ENCODE measurements around the gene FGF16. TPM values are rescaled to one million over a fixed set of nuclear protein-coding genes. Genes with fewer than 3 reads are reported as not detected.

Gene FGF16
- total RNA-seq, 1 donor from 2014 or later: not detected

DNA sequence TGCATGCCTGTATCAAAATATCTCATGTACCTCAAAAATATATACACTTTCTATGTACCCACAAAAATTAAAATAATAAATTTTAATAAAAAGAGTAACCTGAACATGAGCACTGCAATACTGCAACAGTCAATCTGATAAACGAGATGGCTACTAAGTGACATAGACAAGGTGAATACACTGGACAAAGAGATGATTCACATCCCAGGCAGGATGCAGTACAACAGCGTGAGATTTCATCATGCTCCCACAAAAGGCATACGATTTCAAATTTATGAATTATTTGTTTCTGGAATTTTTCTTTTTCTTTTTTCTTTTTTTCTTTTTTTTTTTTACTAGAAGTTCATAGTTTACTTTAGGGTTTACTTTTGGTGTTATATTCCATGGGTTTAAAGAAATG lies 12.2 kb upstream of the FGF16 start:
- Mint-ChIP-seq H3K4me1 (ENCODE audit: low read depth) (no peaks in the 10 kb centered on the region), H3K27me3 (ENCODE audit: insufficient read depth) (no peaks in the 10 kb centered on the region), H3K27ac (no peak overlapping the region), H3K36me3 (ENCODE audit: low read depth) (no peaks in the 10 kb centered on the region), H3K9me3 (no peaks in the 10 kb centered on the region), H3K4me3 (no peak overlapping the region)
- DNase-seq (ENCODE audit: low spot score): no peak
- intact Hi-C loops (cut with micrococcal nuclease): no loop called here

DNA sequence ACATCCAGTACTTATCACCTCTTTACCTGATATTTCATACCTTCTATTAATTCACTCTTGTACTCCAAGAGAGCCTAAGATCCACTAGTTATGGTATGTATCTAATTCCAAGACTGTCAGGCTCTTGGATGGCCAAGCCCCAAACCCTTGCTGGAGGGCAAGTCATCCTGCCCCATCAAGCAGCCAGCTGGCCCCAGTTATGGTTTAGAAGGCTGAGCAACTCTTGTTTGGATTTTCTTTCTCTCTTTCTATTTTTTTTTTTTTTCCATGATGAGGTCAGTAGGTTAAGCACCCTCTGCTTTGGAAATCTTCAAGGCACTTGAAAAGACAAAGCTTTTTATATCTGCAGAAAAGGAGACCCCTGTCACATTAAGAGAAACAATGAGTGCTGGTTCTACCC lies 10.9 kb upstream of the FGF16 start:
- Mint-ChIP-seq H3K4me1 (ENCODE audit: low read depth) (no peaks in the 10 kb centered on the region), H3K27me3 (ENCODE audit: insufficient read depth) (no peaks in the 10 kb centered on the region), H3K4me3 (no peak overlapping the region), H3K36me3 (ENCODE audit: low read depth) (no peaks in the 10 kb centered on the region), H3K27ac (no peak overlapping the region), H3K9me3 (no peaks in the 10 kb centered on the region)
- intact Hi-C loops (cut with micrococcal nuclease): no loop called here
- DNase-seq (ENCODE audit: low spot score): no peak

DNA sequence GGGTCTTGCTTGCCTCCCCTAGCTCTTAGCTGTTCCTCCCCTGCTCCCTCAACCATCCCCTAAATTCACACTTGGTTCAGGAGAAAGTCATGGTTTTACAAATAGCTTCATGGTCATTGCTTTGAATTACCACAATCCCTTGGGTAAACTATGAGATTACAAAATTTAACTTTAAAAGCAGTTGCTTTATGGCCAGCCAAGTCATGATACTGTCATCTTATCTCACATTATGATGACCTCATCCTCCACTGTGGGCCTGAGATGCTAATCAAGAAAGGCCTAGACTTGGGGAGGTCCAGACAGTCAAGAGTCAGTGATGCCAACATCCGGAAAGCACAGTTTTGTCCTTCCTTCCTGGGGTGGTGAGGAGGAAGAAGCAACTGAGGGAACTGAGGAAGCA lies 10.5 kb upstream of the FGF16 start:
- H3K9me3 Mint-ChIP-seq: no peaks in the 10 kb centered on the region

DNA sequence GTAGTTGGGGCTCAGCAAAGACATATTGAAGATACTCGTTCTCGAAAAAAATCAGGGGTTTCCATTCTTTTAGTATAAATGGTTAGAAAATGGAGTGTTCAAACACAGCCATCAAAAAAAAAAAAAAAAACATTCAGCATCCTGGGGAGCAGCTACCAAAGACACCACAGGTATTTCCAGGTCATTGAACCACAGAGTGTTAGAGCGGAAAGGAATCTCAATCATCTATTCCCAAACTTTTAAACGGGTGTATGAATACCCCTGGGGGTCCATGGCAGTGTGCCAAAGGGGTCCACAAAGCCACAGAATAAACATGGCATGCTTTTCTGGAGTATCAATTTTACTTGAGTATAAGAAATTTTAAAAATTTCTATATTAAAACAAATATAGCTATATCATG lies 6.9 kb upstream of the FGF16 start:
- Mint-ChIP-seq H3K27ac (no peak overlapping the region), H3K4me3 (no peak overlapping the region), H3K27me3 (ENCODE audit: insufficient read depth) (no peaks in the 10 kb centered on the region), H3K4me1 (ENCODE audit: low read depth) (no peaks in the 10 kb centered on the region), H3K9me3 (no peaks in the 10 kb centered on the region), H3K36me3 (ENCODE audit: low read depth) (no peaks in the 10 kb centered on the region)
- DNase-seq (ENCODE audit: low spot score): no peak
- intact Hi-C loops (cut with micrococcal nuclease): no loop called here

More for the DNA sequence above, 10.5 kb upstream of the FGF16 start:
- no peak overlapping the region for H3K4me3 Mint-ChIP-seq
- H3K36me3 Mint-ChIP-seq (ENCODE audit: low read depth): no peaks in the 10 kb centered on the region
- intact Hi-C loops (cut with micrococcal nuclease): no loop called here
- H3K27ac Mint-ChIP-seq: no peak overlapping the region
- no peaks in the 10 kb centered on the region for H3K27me3 Mint-ChIP-seq (ENCODE audit: insufficient read depth)
- no peaks in the 10 kb centered on the region for H3K4me1 Mint-ChIP-seq (ENCODE audit: low read depth)
- no peak for DNase-seq (ENCODE audit: low spot score)

DNA sequence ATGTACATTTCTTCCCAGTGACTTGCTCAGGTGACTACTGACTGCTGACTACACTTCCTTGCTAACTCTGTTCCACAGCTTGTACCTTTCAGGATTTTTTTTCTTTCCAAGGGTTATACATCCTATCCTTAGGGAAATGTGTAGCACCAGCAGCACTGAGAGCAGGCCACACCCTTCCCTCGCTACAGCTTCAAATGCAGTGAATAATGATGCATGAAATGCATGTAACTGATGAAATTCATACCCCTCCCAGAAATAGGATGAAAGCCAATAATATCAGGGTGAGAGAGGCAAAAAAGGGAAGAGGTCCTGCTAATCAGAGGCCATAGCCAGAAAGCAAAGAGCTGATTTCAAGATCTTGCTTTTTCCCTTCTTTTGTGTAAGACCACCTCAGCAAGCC lies 6.2 kb upstream of the FGF16 start:
- DNase-seq (ENCODE audit: low spot score): no peak
- Mint-ChIP-seq H3K4me1 (ENCODE audit: low read depth) (no peaks in the 10 kb centered on the region), H3K27me3 (ENCODE audit: insufficient read depth) (no peaks in the 10 kb centered on the region), H3K36me3 (ENCODE audit: low read depth) (no peaks in the 10 kb centered on the region), H3K4me3 (no peak overlapping the region), H3K9me3 (no peaks in the 10 kb centered on the region), H3K27ac (no peak overlapping the region)
- intact Hi-C loops (cut with micrococcal nuclease): no loop called here

DNA sequence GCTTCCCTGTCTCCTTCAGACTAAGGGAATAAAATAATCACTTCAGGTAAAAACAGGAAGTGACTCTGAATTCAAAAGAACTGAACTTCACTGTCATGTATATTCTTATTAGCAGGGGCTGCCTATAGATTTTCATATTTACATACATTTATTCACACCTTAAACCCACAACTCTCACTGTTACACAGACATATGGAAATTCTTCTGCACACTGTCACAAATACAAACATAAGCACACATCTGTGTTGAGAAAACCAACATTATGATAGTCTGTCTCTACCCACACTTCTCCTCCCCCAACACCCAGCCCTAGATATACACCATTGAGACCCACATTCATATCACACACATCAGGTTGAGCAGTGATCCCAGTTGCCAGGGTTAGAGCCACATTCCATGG lies 5.7 kb upstream of the FGF16 start:
- Mint-ChIP-seq H3K27ac (no peak overlapping the region), H3K4me3 (no peak overlapping the region), H3K36me3 (ENCODE audit: low read depth) (no peaks in the 10 kb centered on the region), H3K27me3 (ENCODE audit: insufficient read depth) (peaks cover under 1% of the 10 kb centered on the region), H3K4me1 (ENCODE audit: low read depth) (no peaks in the 10 kb centered on the region), H3K9me3 (no peaks in the 10 kb centered on the region)
- no peak for DNase-seq (ENCODE audit: low spot score)
- intact Hi-C loops (cut with micrococcal nuclease): no loop called here

DNA sequence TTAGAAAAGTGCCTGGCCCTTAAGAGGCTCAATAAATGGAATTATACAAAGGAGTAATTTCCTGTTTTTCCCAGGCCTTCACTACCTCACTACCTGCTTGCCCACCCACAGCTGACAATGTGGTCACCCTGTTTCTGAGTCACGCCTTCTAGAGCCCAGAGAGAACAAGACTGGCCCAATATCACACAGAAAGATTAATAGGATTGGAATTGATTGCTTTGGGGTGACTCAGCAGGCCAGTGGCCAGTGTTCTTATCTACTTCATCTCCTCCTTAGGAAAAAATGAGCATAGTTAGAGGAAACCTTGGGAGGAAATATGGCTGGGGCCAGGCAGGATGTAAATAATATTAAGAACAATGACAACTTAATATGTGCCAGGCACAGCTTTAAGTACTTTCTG lies 4.5 kb upstream of the FGF16 start:
- no peaks in the 10 kb centered on the region for H3K36me3 Mint-ChIP-seq (ENCODE audit: low read depth)
- peaks cover 7% of the 10 kb centered on the region for H3K27me3 Mint-ChIP-seq (ENCODE audit: insufficient read depth)
- no peak overlapping the region for H3K27ac Mint-ChIP-seq
- no peaks in the 10 kb centered on the region for H3K9me3 Mint-ChIP-seq
- intact Hi-C loops (cut with micrococcal nuclease): no loop called here
- no peaks in the 10 kb centered on the region for H3K4me1 Mint-ChIP-seq (ENCODE audit: low read depth)
- no peak for DNase-seq (ENCODE audit: low spot score)
- no peak overlapping the region for H3K4me3 Mint-ChIP-seq

DNA sequence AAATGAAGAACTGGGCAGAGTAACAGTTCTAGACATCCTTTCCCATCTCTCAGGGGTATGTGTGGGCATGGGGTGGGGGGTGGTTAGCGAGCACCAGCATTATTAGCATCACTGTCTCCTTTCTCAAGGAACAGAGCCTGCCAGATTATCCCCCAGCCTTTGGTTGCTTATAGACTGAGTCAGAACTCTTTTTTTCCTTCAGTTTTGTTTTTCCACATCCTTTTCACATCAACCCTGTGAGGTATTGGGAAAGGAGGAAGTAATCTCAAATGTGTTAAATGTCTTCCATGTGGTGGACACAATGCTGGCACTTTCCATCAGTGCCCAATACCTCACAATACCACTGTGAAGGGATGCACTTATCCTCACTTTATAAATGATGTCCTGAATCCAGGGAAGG lies 3.1 kb upstream of the FGF16 start:
- no peak for DNase-seq (ENCODE audit: low spot score)
- Mint-ChIP-seq H3K36me3 (ENCODE audit: low read depth) (no peaks in the 10 kb centered on the region), H3K9me3 (no peaks in the 10 kb centered on the region), H3K4me3 (no peak overlapping the region), H3K27ac (no peak overlapping the region), H3K27me3 (ENCODE audit: insufficient read depth) (peaks cover 11% of the 10 kb centered on the region), H3K4me1 (ENCODE audit: low read depth) (no peaks in the 10 kb centered on the region)
- intact Hi-C loops (cut with micrococcal nuclease): no loop called here

DNA sequence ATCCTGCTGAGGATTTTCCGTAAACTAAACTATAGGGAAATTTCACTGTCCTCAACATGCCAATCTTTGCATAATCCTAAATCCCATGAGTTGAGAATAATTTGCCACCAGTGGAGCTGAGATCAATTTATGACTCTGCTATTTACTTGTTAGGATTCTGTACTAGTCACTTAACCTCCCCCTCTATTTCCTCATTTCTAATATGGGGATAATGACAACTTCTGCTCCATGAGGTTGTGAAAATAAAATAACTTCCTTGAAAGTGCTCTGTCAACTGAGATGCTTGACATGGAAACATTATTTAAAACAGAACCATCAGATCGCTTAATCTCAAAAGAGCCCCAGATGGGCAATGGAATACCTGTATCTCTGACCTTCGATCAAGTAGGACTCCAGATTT lies 2.6 kb upstream of the FGF16 start:
- Mint-ChIP-seq H3K4me1 (ENCODE audit: low read depth) (no peaks in the 10 kb centered on the region), H3K9me3 (no peaks in the 10 kb centered on the region), H3K27ac (no peak overlapping the region)

DNA sequence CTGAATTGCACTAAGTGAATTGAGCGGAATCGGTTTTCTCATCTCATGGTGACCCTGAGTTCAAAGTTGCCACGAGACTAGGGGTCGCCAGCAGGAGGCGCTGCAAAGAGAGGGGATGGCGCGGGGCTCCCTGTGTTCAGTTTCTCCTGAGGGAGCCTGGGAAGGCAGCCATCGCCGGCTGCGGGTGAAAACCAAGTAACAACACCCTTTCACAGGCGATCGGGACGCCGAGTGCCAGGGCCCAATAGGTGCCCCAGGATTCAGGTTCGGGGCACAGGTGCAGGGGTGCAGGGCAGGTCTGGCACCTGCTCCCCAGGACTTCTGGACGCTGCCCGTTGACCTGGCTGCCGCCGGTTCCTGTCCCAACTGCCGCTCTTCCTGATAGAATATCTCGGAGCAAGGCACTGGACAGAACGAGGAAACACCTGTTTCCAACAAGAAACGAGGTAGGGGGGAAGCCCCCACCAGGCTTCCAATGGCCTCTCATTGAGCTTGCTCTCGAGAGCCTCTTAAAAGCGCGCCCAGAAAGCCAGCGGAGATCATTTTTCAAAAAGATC lies 1.1 kb upstream of the FGF16 start:
- intact Hi-C loops (cut with micrococcal nuclease): loop anchor here (5.0 kb wide), 1 partner anchor 446 kb away; no protein-coding TSS in a partner anchor
- Mint-ChIP-seq H3K36me3 (ENCODE audit: low read depth) (no peaks in the 10 kb centered on the region), H3K27ac (no peak overlapping the region), H3K4me1 (ENCODE audit: low read depth) (no peaks in the 10 kb centered on the region), H3K4me3 (peak overlapping the region; percentile 65), H3K9me3 (no peaks in the 10 kb centered on the region), H3K27me3 (ENCODE audit: insufficient read depth) (peaks cover 11% of the 10 kb centered on the region)
- no peak for DNase-seq (ENCODE audit: low spot score)

More for the DNA sequence above, 2.6 kb upstream of the FGF16 start:
- Mint-ChIP-seq H3K27me3 (ENCODE audit: insufficient read depth) (peaks cover 11% of the 10 kb centered on the region), H3K36me3 (ENCODE audit: low read depth) (no peaks in the 10 kb centered on the region), H3K4me3 (no peak overlapping the region)
- DNase-seq (ENCODE audit: low spot score): no peak
- intact Hi-C loops (cut with micrococcal nuclease): no loop called here

DNA sequence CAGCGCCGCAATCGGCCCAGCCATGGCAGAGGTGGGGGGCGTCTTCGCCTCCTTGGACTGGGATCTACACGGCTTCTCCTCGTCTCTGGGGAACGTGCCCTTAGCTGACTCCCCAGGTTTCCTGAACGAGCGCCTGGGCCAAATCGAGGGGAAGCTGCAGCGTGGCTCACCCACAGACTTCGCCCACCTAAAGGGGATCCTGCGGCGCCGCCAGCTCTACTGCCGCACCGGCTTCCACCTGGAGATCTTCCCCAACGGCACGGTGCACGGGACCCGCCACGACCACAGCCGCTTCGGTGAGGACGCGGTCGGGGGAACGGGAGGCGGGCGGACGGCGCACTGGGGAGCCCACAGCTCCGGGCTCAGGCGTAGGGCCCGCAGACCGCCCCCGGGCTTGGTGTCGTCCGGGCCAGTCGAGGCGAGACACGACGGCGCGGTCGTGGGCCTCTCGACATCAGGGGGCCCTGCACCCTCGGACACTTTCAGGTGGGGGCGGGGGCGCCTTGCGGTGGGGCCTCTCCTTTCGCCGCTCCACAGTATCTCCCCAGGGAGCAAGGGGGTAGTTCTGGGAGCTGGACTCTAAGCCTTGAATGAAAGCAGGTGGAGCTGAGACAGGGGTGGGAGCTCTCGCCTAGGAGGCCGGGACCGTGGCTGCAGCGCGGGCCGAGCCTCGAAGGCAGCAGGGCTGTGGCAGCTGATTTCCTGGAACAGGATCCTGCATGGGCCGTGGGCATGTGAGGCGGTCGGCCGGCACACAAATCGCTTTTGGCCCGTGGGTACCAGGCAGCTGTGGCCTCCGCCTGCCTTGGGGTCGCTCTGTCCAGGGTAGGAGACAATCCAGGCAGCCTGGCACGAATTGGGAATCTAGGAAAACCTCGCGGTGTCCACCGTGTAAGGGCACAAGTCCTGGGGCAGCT lies 722 bp downstream of the FGF16 start:
- H3K27ac Mint-ChIP-seq: no peak overlapping the region
- no peaks in the 10 kb centered on the region for H3K36me3 Mint-ChIP-seq (ENCODE audit: low read depth)
- no peaks in the 10 kb centered on the region for H3K4me1 Mint-ChIP-seq (ENCODE audit: low read depth)
- intact Hi-C loops (cut with micrococcal nuclease): loop anchor here (5.0 kb wide), 1 partner anchor 444 kb away; no protein-coding TSS in a partner anchor
- H3K27me3 Mint-ChIP-seq (ENCODE audit: insufficient read depth): peaks cover 11% of the 10 kb centered on the region
- no peak overlapping the region for H3K4me3 Mint-ChIP-seq
- no peak for DNase-seq (ENCODE audit: low spot score)
- H3K9me3 Mint-ChIP-seq: no peaks in the 10 kb centered on the region

DNA sequence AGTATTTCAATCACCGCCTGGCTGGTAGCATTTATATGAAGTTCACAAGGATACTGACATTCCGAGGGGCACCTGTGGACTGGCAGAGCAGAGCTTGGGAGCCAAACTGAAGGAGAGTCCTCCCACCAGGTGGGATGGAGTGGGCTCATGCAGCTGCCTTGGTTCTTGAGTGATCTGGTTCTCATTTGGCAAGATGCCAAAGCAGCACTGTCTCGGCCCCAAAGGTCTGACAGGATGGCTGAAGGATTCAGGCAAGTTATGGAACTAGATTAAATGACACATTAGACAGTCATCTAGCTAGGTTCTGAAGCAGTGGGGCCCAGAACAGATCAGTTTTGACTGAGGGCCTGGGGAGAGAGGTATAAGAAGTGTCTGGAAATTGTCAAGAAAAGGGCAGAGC lies 3.2 kb downstream of the FGF16 start:
- no peaks in the 10 kb centered on the region for H3K36me3 Mint-ChIP-seq (ENCODE audit: low read depth)
- H3K4me3 Mint-ChIP-seq: no peak overlapping the region

DNA sequence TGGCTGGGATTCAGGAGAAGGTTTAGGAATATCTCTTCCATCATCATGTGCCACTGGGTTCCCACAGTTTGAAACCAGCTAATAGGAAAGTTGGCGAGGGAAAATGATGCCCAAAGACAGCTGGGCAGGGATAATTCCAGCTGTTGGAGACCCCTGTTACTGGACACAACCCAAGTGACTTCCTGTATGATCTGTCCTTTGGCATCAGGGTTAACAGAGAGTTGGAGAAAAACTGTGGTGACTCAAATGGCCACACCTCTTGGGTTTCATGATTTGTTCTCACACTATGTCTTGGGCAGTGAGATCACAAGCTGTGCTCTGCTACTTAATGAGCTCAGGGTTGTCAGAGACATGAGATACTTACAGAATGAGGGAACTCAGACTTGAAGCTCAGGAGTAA lies 3.8 kb downstream of the FGF16 start:
- Mint-ChIP-seq H3K9me3 (no peaks in the 10 kb centered on the region), H3K27ac (no peak overlapping the region), H3K4me1 (ENCODE audit: low read depth) (no peaks in the 10 kb centered on the region), H3K36me3 (ENCODE audit: low read depth) (no peaks in the 10 kb centered on the region), H3K27me3 (ENCODE audit: insufficient read depth) (peaks cover 11% of the 10 kb centered on the region), H3K4me3 (no peak overlapping the region)
- DNase-seq (ENCODE audit: low spot score): no peak
- intact Hi-C loops (cut with micrococcal nuclease): no loop called here

More for the DNA sequence above, 3.2 kb downstream of the FGF16 start:
- DNase-seq (ENCODE audit: low spot score): no peak
- intact Hi-C loops (cut with micrococcal nuclease): no loop called here
- H3K27me3 Mint-ChIP-seq (ENCODE audit: insufficient read depth): peaks cover 11% of the 10 kb centered on the region
- H3K27ac Mint-ChIP-seq: no peak overlapping the region
- H3K4me1 Mint-ChIP-seq (ENCODE audit: low read depth): no peaks in the 10 kb centered on the region
- no peaks in the 10 kb centered on the region for H3K9me3 Mint-ChIP-seq
